Mucosa of gallbladder (tissue), 1 donor: ENCODE results near the gene STAM. TPM values are rescaled to one million over a fixed set of nuclear protein-coding genes. Genes with fewer than 3 reads are reported as not detected.

Experiments
- DNase-seq: peaks from one replicate; pipeline ENCODE4 v3.0.0-alpha.2; 2020; ENCODE audit warnings: low spot score
- total RNA-seq: library from RNA; stranded (reverse); gene quantifications from one replicate; pipeline ENCODE4 v1.2.1, GENCODE V29; 2021
- donor health status: DM: no; HTN: no; CAD: no.

The STAM gene
- total RNA-seq, 1 donor from 2014 or later: 20.1 TPM

DNA sequence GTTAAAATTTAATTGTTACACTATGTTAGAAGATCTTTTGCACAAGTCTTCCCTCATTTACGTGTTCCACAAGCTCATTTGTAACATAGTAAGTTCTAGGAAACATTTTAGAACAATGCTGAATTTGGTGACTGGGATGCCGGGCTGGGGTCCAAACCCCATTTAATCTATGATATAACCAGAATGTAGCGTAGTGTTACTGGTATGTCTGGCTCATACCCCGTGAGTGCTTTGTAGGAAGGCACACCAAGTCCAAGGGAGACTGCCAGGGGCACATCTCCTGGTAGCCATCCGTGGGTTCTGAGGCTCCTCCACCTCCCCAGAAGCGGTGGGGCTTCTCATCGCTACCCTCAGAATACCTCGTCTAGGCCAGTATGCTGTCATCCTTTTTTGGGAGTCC is 86.7 kb downstream of the STAM start:
- no peak for DNase-seq

DNA sequence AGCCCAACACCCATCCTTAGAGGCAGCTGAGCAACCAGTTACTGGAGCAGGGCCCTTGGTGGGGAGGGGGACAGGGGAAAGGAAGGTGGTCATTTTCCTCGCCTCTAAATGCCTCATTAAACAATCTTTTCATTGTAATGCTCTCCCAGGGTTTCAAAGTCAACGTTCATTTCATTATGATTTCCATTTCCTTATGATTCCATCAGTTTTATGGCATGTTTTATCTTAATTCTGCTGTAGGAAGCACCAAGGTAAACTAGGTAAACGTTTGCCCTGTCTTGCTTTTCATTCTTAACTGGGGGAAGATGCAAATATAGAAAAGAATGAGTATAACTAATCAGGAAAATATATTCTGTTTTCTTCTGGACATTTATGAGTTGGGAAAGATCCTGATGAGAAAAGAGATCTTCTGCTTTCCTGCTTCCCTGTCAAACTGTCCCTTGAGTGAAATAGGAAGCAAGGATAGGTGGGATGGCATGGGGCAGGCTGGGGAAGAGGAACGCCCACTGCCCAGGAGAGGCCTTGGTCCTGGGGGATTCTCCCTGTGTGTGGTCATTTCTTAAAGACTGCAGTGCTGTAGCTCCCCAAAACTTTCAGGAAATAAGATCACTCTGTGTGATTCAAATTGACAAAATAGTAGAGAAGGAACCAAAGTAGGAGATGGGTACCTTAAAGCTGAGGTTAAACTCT is 87.5 kb downstream of the STAM start:
- DNase-seq: no peak

DNA sequence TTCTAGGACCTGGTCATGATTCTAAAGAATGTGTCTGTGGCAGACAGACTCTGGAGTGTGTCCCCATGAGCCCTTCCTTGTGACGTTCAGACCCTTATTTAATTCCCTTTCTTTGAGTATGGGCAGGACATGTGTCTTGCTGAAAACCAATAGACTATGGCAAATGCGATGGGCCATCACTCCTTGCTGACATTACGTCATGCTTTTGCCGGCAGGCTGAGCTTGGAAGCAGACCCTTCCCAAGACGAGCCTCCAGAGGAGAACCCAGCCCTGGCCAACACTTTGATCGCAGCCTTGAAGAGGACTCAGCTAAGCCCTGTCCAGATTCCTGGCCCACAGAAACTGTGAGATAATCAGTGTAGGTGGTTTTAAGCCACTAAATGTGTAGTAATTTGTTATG is 89.7 kb downstream of the STAM start:
- DNase-seq: no peak

DNA sequence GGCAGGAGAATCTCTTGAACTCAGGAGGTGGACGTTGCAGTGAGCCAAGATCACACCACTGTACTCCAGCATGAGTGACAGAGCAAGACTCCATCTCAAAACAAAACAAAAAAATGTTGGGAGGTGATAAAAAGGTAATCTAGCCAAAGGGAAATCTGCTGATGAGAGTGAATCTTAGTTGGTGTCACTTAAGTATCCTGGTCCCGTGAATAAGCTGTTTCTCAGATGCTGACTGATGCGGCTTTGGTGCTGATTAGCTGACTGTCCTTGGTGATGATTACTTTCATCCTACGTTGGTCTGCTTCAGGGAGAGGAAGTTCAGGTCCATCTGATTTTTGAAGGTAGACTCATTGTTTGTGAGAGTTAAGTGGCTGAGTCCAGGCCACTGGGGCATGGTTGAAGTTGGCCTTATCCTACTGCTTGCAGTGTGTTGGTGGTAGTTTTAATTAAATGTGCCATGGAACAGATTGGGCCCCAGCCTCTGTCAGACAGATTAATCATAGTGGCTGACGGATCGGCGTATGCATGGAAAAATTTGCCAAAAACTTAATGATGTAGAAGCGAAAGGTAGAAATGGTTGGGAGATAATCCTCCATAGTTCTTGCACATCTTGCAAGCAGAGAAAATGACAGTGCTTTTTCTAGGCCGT is 90.6 kb downstream of the STAM start:
- DNase-seq: no peak

DNA sequence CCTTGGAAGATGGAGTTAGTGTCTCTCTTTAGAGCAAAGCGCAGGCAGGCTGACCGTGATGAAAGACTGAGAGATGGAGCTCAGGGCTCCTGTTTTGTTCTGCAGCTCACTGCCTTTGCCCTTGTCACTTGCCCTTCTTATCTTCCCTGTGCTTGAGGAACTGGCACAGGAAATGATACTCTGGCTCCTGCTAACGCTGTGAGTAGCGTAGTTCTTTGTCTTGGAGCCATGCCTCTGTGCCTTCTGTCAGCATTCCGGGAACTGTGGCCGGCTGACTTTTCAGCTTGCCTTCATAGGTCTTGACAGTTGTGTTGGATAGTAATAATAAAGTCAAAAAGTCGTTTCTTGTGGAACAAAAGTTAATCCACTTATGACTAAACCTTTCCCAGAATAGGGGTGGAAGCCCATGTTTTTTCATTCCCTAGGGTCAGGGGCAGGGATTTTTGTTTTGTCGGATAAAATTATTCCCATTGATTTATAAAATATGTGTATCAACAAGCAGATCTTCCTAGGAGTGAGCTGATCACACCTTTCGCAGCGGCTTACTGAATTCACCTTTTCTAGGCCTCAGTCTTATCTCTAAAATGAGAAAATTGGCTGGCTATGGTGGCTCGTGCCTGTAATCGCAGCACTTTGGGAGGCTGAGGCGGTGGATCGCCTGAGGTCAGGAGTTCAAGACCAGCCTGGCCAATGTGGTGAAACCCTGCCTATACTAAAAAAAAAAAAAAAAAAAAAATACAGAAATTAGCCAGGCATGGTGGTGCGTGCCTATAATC is 91.4 kb downstream of the STAM start:
- DNase-seq: no peak

DNA sequence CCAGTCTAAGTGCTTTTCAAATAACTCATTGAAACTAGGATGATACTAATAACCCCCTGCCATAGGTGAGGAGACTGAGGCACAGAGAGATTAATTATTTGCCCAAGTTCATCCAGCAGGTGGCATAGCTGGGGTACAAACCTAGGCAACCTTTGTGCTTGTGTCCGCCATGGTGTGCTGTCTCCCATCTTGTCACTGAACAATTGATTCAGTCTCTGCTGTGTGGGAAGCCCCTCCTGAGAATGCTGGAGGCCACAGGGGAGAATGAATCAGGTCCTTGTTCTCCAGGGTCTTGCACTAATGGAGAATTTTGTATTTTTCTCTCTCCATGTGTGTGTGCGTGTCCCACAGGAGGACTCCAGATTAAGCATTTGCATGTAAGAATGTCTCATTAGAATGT is 92.3 kb downstream of the STAM start:
- no peak for DNase-seq

DNA sequence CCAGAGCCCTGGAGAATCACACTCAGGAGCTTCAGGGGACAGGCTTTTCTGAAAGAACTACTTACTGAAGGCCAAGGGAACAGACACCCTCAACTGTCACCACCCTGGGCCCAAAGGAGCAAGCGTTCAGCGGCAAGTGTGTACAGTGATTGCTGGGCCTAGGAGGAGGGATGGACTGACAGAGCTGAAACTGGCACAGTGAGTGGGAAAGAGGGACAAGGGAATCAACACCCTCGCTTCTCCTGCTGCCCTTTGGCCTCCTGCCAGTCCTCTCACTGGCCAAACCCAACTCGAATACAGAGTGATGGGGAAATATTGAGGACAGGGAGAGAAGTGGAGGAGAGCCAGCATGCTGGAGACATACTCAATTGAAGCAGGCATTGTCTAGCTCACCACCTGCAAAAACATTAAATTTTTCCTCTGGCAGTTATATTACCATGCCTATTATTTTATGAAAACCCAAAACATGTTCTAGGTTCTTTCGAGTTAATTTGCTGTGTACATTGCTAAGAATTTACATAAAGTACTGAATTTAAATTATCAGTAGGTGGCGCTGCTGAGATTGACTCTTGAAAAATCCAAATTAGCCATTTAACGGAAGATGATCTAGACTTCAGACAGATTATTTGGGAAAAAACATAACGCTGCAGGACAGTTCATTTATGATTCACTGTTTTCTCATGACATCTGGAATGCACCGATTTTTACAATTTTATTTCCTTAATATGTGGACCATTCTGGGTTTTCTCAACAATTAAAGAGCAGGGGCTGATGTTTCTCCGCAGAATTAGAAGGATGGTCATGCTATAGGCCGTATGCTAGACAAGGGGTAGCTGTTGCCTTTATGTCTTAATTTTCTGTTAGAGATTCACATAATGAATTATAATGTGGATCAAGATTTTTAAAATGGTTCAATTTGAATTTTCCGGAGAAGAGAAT is 93.3 kb downstream of the STAM start:
- no peak for DNase-seq

DNA sequence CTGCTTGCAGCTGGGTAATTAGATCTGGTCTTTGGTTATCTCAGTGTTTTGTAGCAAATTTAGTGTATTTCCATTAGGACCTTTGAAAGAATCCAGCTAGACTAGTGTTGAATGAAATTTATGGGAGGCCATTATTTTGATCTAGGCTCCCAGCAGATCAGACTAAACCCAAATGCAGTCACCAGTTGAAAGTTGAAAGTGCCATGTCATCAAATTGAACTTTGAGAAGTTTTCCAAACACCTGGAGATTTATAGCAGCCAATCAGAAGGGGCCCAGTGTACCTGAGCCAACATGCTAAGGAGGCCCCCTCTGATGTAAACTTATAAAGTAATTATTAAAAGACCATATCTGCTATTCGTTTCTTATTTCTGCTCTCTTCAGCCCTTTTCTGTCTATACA is 96.7 kb downstream of the STAM start:
- DNase-seq: no peak

DNA sequence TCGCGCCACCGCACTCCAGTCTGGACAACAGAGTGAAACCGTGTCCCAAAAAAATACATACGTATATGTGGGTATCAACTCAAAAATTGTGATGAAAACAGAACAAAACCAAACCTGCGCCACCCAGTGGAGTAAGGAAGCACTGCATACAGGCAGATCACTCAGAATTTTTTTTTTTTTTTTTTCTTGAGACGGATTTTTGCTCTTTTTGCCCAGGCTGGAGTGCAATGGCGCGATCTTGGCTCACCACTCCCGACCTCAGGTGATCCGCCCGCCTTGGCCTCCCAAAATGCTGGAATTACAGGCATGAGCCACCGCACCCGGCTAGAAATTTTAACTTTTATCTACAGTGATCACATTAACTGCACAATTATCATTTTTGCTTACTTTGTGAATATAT is 99.0 kb downstream of the STAM start:
- peak; percentile 47 for DNase-seq

DNA sequence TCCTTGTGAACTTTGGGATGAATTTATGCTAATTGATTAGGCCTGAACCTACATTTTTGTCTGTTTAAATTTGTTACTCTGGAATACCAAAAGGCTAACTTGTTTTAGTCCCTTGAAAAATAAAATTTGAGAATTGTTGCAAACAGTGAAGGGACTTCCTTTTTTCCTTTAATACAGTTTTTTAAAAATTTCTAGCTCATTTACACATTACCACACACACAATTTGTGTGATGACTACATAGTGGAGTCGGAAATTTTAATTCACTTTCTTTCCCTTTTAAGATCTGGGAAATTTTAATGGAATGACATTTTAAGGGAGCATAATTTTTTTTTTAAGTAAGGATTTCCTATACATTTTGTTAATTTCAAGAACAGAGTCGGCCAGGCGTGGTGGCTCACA is 99.5 kb downstream of the STAM start:
- DNase-seq: no peak

DNA sequence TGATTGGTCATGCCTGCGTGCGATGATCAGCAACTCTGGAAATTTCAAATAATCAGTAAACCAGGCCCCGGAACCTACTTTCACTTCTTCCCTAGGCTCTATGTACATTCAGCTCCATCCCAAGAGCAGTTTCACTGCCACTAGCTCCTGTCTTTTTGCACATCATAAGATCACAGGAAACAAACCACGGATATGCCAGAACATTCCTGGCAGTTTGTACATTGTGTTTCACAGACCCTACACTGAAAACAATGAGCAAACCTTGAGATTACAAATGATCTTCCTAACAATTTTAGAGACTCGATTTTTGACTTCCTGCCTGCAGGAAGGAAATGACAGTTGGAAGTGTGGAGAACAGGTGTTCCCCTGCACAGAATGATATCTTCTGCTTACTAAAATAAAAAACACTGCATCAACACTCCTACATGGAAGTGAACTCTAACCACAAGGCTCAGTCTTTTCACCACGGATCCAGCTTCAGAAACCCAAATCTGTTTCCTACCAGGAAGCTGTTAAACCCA is 100.5 kb downstream of the STAM start:
- no peak for DNase-seq

DNA sequence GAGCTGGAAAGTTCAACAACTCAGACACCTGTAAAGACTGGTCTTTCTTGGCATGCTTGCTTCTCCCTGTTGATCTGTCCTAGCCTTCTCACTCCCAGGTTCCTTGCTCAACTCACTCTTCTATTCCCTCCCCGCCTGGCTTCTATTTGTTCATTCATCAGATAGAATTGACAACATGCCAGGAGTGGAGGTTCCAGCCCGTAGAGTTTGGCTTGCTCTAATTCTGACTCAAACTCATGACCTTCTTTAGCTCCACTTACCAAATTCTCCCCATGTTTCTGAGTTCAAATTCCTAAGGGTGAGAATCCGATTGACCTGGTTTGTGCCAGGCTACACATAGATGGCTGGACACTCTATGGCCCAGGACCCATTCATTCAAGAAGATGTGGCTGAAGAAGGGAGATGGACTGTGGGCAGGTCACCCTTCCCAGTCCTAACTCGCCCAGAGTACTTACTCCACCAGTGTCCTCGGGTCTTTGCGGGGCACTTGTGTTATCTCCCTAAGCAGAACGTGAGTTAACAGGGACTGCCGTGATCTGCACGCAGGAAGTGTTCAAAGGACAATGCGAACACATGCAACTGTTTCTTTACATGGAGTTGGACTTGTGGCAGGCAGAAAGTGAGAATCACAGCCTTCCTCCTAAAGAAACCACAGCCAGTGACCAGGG is 104.1 kb downstream of the STAM start:
- DNase-seq: no peak

DNA sequence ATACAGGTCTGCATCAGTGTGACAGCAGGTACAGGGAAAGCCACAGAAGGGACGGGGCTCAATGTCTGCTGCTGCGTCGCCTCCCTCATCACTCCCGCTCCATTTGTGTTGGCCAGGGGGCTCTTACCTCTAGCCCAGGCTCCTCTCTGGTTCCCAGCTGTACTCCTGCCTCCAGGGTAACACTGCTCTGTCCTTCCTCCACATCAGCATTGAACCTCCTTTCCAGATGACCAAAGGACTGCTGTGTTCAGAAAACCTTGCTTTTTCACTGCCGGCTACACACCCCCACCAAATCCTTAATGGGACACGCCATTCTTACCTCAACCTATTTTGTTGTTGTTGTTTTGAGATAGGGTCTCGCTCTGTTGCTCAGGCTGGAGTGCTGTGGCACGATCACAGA is 105.9 kb downstream of the STAM start:
- no peak for DNase-seq

DNA sequence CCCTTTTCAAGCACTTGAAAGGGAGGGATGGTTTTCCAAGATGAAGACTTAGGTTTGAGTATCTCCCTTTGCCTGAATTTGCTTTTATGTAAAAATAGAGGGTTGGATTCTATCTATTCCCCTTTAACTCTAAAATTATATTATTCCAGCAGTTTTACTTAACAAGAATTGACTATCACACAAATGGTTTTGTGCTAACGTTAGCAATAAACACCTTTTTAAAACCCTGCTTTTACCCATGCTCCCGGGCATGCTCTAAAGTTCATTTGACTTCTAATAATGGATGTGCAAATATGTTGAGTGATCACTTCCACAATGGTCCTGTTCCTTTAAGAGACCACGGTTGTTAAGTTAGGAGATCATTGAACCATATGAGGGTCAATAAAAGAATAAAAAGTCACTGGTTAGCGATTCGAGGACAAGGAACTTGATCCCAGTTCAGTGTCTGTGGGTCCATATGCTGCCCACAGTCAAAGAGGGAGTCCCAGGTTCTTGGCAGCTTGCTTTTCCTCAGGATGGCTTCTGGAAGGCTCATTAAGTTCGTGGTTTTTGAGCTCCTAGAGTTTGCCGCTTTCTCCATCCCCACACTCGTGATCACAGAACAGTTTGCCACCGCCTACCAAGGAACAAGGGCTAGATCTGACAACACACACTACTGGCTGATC is 108.0 kb downstream of the STAM start, which contains the start of gene TMEM236:
TMEM236 (plus strand) TSS at position 421 of the 665 bp plus-strand sequence; CDS start at position 516, 95 bp downstream.
- no peak for DNase-seq

DNA sequence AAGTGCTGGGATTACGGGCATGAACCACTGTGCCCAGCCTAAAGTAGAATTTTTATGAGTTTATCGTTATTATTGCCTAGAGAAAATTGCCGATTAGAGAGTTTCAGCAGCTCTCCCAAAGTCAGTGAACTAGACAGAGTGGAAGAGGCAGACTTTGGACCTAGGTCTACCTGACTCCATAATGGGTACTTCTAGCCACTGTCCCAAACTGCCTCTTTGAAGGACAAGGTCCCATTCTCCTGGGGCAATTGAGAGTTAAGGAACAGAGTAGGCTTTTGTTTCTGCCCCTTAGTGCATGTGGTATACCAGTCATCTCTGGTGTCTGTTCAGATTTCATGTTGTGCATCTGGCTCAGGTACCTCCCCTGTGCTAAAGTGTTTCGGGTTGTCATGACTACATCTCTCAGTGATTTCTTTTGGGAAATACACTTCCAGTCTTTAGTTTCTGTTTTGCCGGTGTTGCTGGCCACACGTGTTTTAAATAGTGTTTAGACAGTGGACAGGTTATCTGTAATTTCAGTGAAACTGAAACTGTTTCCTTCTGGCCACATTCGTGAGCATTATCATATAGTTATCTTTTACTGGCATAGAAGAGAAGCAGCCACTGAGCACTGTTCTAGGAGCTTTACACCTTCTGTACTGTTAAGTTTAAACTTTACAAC is 112.7 kb downstream of the STAM start:
- DNase-seq: no peak

DNA sequence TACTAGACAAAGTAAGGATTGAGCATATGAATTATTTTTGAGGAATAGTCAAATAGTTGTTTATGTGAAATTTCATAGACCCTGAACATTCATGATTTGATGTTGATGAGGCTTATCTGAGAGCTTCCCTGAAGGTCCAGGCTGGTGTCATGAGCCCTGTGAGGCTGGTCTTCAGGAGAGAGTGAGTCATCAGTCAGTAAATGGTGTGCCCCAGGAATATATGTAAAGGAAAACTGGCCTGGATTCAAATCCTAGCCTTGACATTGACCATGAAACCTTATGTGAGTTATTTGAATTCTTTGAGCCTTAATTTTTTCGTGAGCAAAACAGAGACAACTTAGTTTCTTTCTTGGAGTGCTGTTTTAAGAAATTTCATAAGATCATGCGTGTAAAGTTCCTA is 114.2 kb downstream of the STAM start:
- no peak for DNase-seq

DNA sequence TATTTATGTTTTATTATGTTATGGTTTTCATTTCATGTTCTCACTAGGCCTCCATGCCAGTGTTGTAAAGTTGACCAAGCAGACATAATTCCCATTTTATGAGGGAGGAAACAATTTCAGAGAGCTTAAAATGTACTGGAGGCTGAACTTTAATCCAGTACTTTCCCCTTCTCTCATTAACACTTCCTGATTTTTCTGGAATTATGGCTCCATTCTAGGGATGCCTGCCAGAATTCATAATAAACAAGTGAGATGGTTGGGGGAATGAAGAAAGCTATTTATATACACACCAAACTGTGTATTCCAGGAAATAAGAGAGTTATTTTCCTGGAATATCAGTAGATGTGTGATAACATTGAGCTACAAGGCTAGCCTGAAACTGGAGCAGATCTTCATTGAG is 114.9 kb downstream of the STAM start:
- no peak for DNase-seq

DNA sequence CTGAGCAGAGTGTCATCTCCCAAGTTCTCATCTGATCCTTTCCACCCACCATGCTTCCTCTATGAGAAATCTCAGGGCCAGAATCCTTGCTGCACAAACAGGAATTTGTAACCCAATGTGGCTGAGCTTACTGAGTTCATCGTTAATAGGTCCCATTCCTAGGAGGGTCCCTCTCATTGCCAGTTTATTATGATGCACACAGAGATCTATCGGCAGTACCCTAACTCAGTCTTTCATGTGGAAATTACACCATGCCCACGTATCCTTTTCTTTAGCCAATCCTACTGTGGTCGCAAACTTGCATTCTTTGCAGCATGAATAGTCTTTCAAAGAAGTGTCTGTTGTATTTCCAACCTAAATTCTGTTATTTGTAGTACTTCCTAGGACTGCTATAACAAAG is 120.2 kb downstream of the STAM start:
- no peak for DNase-seq

DNA sequence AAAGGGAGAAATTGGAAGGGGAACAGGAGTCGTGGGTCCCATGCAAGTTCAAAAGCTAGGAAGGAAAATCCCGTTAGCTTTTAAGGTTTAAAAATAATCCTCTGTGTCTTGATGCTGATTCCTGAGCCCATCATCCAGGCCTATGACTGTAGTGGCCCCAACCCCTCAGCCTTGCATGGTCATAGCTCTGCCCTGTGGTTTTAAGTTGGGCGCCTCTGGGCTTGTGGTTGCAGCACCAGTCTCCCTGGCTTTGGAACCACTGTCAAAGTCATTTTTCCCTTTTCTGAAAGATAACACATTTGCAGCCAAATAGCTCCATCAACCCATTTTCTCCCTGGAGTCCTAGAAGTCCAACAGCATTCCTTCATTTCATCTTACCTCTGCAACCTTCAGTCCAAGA is 121.7 kb downstream of the STAM start:
- DNase-seq: no peak
